Measurements from ENCODE around the gene WNT7B.

DNA sequence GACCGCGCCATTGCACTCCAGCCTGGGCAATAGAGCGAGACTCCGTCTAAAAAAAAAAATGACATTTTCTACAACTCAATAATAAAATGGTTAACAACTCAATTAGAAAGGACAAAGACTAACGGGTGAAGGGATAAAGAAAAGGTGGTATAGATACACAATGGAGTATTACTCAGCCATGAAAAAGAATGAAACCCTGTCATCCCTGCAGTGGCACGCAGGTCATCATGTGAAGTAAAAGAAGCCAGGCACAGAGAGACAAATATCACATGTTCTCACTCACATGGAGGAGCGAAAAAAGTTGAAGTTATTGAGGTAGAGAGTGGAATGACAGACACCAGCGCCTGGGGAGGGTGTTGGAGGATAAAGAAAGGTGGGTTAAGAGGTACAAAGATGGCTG lies 39.0 kb downstream of the WNT7B start:
- TF ChIP-seq, protein P1, sequence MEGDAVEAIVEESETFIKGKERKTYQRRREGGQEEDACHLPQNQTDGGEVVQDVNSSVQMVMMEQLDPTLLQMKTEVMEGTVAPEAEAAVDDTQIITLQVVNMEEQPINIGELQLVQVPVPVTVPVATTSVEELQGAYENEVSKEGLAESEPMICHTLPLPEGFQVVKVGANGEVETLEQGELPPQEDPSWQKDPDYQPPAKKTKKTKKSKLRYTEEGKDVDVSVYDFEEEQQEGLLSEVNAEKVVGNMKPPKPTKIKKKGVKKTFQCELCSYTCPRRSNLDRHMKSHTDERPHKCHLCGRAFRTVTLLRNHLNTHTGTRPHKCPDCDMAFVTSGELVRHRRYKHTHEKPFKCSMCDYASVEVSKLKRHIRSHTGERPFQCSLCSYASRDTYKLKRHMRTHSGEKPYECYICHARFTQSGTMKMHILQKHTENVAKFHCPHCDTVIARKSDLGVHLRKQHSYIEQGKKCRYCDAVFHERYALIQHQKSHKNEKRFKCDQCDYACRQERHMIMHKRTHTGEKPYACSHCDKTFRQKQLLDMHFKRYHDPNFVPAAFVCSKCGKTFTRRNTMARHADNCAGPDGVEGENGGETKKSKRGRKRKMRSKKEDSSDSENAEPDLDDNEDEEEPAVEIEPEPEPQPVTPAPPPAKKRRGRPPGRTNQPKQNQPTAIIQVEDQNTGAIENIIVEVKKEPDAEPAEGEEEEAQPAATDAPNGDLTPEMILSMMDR (conservative IDR thresholded peaks at IDR 0.05; ENCODE audit: low read depth, low read length) = no peak
- no peak for TF ChIP-seq EZH2 (IDR thresholded peaks at IDR 0.05; ENCODE audit: borderline replicate concordance, low read depth, low read length, poor library complexity, severe bottlenecking)
